Large intestine (tissue), 3 donors: ENCODE data around the gene CCDC137. TPM values are rescaled to one million over a fixed set of nuclear protein-coding genes. Genes with fewer than 3 reads are reported as not detected.
A peak's percentile ranks its signal among the peaks of the same experiment; 100 is the strongest.

ENCODE experiments used
- DNase-seq, 2 donors: peaks; one replicate each; pipeline versions ENCODE4 v3.0.0 to v3.0.0-alpha.2; 2013
- H3K27ac ChIP-seq: one replicate; pipeline ENCODE4 v1.5.1; 2013; ENCODE audit warnings: low read length
- H3K27me3 ChIP-seq: 2 replicates; pipeline ENCODE4 v1.6.1; 2013; ENCODE audit warnings: low read length; ENCODE audit not compliant: control insufficient read depth, insufficient read depth
- H3K36me3 ChIP-seq: 2 replicates; pipeline ENCODE4 v1.6.1; 2013; ENCODE audit warnings: low read length; ENCODE audit not compliant: control insufficient read depth, insufficient read depth
- H3K4me1 ChIP-seq: one replicate; pipeline ENCODE4 v1.6.1; 2013; ENCODE audit warnings: low read length; ENCODE audit not compliant: control insufficient read depth, insufficient read depth
- H3K4me3 ChIP-seq: one replicate; pipeline ENCODE4 v1.5.1; 2013; ENCODE audit warnings: low read length
- H3K9me3 ChIP-seq: one replicate; pipeline ENCODE4 v1.6.1; 2013; ENCODE audit warnings: mild to moderate bottlenecking, low read depth, low read length, moderate library complexity; ENCODE audit not compliant: control insufficient read depth
- WGBS: methylation state at CpG from one replicate; pipeline ENCODE4 v1.1.5; 2013; ENCODE audit warnings: low lambda C conversion rate; ENCODE audit not compliant: insufficient coverage; 5-methylcytosine and 5-hydroxymethylcytosine counted together
- polyA plus RNA-seq: library from polyadenylated mRNA; unstranded; fragments of 120-200 nt; gene quantifications from one replicate; pipeline ENCODE4 v1.2.1, GENCODE V29; 2013

CCDC137 gene
- polyA plus RNA-seq, 1 donor, result 19.5 TPM

- Histone ChIP-seq H3K27ac (no peak overlapping the region), H3K9me3 (no peaks in the 10 kb centered on the region), H3K4me3 (peak overlapping the region; percentile 85), H3K4me1 (peaks cover 15% of the 10 kb centered on the region), H3K36me3 (peaks cover 31% of the 10 kb centered on the region), H3K27me3 (no peaks in the 10 kb centered on the region)
- WGBS, result 0% methylated on average over 3 of the region's 19 CpGs
- peak in 1 of 2 donors; percentile 16 for DNase-seq
Observed at GRCh38 chr17:81682565-81683207, 16.1 kb downstream of the CCDC137 start.

- no peak overlapping the region for H3K27ac ChIP-seq
- peak overlapping the region; percentile 85 for H3K4me3 ChIP-seq
- WGBS, result no CpG with 5 or more reads among the region's 37 CpGs
- no peaks in the 10 kb centered on the region for H3K27me3 ChIP-seq
- DNase-seq, result no peak
- peaks cover 36% of the 10 kb centered on the region for H3K36me3 ChIP-seq
- H3K9me3 ChIP-seq, result no peaks in the 10 kb centered on the region
- peaks cover 15% of the 10 kb centered on the region for H3K4me1 ChIP-seq
Observed at GRCh38 chr17:81683208-81683583, 16.7 kb downstream of the CCDC137 start.

DNA sequence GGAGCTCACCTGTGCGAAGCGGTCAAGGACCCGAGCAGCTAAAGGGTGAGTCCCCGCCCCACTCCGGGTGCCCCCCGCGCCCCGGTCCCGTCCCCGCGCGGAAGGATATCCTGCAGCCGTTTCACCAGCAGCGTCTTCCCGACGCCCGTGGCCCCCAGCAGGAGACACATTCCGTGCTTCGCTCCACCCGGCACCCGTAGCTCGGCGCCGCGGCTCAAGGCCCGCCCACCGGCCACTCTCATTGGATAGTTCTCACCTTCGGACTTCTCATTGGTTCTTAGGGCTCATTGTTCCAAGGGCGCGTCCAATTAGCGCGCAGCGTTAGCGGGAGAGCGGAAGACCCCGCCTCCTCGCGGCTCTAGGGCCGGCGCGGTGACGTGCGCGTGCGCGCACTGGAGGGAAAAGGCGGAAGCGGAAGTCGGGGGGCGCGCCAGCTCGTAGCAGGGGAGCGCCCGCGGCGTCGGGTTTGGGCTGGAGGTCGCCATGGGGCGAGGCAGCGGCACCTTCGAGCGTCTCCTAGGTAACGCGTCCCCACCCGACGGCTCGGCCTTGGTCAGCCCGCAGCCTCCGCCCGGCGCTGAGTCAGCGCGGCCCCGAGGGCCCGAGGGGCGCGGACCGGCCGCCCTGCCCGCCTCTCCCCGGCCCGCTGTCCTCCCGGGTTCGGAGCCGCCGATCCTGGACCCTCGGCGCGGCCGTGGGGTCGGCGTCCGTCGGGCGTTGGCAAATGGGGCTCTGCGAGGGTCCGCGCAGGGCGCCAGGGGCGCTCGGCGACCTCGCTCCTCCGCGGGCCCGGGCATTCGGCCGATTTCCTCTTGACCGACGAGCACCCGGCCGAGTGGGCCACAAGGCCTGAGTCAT is 17.3 kb downstream of the CCDC137 start, which contains the start of the genes ARL16 and HGS:
ARL16 (minus strand) TSS at position 214 of the 858 bp plus-strand sequence; CDS start at position 170, 44 bp downstream.
HGS (plus strand) TSS at position 428 of the 858 bp plus-strand sequence; CDS start at position 484, 56 bp downstream.
- peak; percentile 99 for DNase-seq
- Histone ChIP-seq H3K4me1 (peaks cover 15% of the 10 kb centered on the region), H3K27me3 (no peaks in the 10 kb centered on the region), H3K9me3 (no peaks in the 10 kb centered on the region), H3K4me3 (peak within 1 kb of the TSS; percentile 86), H3K36me3 (peaks cover 42% of the 10 kb centered on the region), H3K27ac (no peak within 1 kb of the TSS)
- WGBS, result no CpG with 5 or more reads among the region's 112 CpGs

DNA sequence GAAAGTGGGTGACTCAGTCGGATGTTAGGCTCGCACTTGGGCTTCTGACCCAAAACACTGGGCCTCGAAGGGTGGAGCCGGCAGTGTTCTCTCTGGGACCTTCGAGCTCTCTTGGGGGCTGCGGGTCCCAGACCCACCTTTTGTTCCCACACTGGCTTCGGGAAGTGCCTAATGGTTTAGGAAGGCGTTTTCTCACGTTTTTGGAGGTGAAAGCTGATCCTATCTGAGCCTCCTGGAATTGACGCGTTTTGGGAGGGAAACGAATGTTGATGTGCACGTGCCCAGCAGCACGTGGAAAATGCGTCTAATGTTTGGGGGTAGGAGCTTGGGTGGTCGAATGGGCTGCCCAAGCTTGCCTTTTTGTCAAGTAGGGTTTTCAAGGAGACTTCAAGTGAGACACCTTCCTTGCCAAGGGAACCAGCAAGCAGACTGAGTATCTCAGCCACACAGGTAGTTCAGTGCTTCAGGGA is 17.9 kb downstream of the CCDC137 start:
- Histone ChIP-seq H3K27ac (no peak overlapping the region), H3K4me3 (peak overlapping the region; percentile 86), H3K9me3 (no peaks in the 10 kb centered on the region), H3K4me1 (peaks cover 15% of the 10 kb centered on the region), H3K36me3 (peaks cover 49% of the 10 kb centered on the region), H3K27me3 (no peaks in the 10 kb centered on the region)
- WGBS, result no CpG with 5 or more reads among the region's 16 CpGs
- no peak for DNase-seq

- no peak for DNase-seq
- Histone ChIP-seq H3K4me3 (peak overlapping the region; percentile 86), H3K4me1 (peaks cover 15% of the 10 kb centered on the region), H3K9me3 (no peaks in the 10 kb centered on the region), H3K36me3 (peaks cover 55% of the 10 kb centered on the region), H3K27me3 (no peaks in the 10 kb centered on the region), H3K27ac (no peak overlapping the region)
- no CpG with 5 or more reads among the region's 12 CpGs for WGBS
Observed at GRCh38 chr17:81685108-81685507, 18.6 kb downstream of the CCDC137 start.

DNA sequence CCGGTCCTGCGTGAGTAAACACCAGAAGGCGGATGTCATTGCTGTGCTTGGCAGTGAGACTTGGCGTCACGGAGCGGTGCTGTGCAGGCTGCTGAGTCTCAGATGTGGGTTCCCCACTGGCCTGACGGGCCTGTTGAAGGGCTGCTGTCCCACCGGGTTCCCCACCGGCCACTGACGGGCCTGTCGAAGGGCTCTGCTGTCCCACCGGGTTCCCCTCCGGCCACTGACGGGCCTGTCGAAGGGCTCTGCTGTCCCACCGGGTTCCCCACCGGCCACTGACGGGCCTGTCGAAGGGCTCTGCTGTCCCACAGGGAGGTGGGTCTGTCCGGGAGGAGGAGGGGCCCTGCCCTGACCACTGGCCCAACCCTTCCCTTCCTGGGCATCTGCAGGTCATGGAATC is 20.1 kb downstream of the CCDC137 start:
- Histone ChIP-seq H3K4me1 (peaks cover 15% of the 10 kb centered on the region), H3K9me3 (no peaks in the 10 kb centered on the region), H3K27me3 (no peaks in the 10 kb centered on the region), H3K4me3 (no peak overlapping the region), H3K36me3 (peaks cover 63% of the 10 kb centered on the region), H3K27ac (no peak overlapping the region)
- DNase-seq, result no peak
- no CpG with 5 or more reads among the region's 20 CpGs for WGBS

DNA sequence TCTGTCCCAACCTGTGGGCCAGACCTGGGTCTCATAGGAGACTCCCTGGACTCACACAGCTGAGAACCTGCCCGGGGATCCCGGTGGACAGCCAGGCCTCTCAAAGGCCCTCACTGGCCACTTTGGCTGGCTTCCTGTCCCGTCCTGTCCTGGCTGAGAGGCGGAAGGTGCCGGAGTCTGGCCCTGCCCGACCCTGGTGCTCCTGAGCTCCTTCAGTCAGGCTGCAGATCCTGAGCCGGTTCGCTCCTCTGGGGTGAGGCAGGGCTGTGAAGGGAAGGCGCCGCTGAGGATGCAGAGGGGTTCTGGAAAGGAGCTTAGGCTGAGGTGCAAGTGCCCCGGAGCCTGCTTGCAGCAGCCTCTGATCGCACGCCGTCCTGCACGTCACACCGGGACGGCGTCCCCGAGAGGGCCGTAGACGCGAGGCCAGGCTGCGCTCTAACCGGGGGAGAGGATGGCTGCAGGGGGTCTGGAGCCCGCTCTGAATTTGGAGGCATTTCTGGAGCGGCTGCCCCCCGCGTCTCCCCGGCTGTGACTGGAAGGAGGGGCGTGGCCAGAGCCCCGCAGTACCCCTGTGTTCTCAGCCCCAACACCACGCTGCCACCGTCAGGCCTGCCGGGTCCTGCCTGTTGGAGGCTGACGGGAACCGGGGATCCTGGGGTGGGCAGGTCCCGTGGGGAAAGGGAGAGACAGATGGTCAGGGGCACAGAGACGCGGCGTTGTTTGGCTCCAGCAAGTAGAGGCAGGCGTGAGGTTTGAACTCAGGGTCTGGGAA is 21.4 kb downstream of the CCDC137 start:
- peaks cover 14% of the 10 kb centered on the region for H3K4me1 ChIP-seq
- no peak overlapping the region for H3K4me3 ChIP-seq
- no peak overlapping the region for H3K27ac ChIP-seq
- no CpG with 5 or more reads among the region's 41 CpGs for WGBS
- no peaks in the 10 kb centered on the region for H3K9me3 ChIP-seq
- no peaks in the 10 kb centered on the region for H3K27me3 ChIP-seq
- peaks cover 72% of the 10 kb centered on the region for H3K36me3 ChIP-seq
- DNase-seq, result no peak

- H3K36me3 ChIP-seq, result peaks cover 78% of the 10 kb centered on the region
- WGBS, result no CpG with 5 or more reads among the region's 14 CpGs
- no peaks in the 10 kb centered on the region for H3K27me3 ChIP-seq
- H3K27ac ChIP-seq, result no peak overlapping the region
- no peak for DNase-seq
- H3K4me1 ChIP-seq, result peaks cover 14% of the 10 kb centered on the region
- no peaks in the 10 kb centered on the region for H3K9me3 ChIP-seq
- H3K4me3 ChIP-seq, result no peak overlapping the region
Observed at GRCh38 chr17:81688616-81689015, 22.1 kb downstream of the CCDC137 start.

GRCh38 chr17:81690066-81690465 is 23.5 kb downstream of the CCDC137 start:
- Histone ChIP-seq H3K27ac (no peak overlapping the region), H3K4me3 (no peak overlapping the region), H3K27me3 (no peaks in the 10 kb centered on the region), H3K4me1 (peaks cover 8% of the 10 kb centered on the region), H3K9me3 (peaks cover 2% of the 10 kb centered on the region), H3K36me3 (peaks cover 93% of the 10 kb centered on the region)
- DNase-seq, result no peak
- WGBS, result no CpG with 5 or more reads among the region's 18 CpGs

DNA sequence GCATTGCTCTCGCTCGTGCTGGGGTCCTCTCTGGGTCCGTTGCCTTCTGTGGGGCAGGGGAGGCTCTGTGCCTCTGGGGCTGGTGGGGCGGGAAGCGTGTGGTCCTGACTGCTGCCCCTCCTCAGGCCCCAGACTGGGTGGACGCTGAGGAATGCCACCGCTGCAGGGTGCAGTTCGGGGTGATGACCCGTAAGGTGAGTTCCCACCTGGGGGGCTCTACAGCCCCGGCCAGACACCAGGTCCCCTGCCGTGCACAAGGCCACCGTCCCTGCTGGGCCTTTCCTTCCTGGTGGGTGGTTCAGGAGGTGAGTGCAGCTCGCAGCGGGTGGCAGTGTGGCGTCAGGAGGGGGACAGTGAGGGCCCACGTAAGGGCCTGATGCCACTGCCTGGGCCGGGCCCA is 24.0 kb downstream of the CCDC137 start:
- Histone ChIP-seq H3K4me3 (no peak overlapping the region), H3K36me3 (peaks cover 96% of the 10 kb centered on the region), H3K9me3 (peaks cover 2% of the 10 kb centered on the region), H3K27ac (no peak overlapping the region), H3K27me3 (no peaks in the 10 kb centered on the region), H3K4me1 (peaks cover 3% of the 10 kb centered on the region)
- DNase-seq, result no peak
- no CpG with 5 or more reads among the region's 17 CpGs for WGBS
